ENCODE measurements around the gene RELL2. TPM values are rescaled to one million over a fixed set of nuclear protein-coding genes. Genes with fewer than 3 reads are reported as not detected.

RELL2 gene
- total RNA-seq, 1 experiment from 2014 or later: 9.8 TPM

DNA sequence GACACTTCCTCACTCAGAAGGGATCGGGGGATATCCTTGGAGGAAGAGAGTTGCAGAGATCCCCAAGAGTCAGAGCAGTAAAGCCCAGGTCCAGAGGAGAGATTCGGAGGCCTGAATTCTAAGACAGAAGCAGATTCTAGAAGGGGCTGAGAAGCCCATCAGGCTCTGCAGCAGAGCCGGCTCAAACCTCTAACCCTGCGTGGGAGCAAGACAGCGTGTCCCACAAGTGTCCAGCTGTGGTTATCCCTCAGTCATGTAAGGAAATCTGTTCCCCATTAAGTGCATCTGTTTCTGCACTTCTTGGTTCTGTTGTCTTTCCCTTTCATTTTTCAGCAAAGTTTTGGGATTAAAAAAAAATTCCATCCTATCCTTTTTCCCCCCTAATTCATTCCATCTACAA lies 13.2 kb upstream of the RELL2 start:
- H3K27me3 Mint-ChIP-seq (ENCODE audit: low read depth): no peaks in the 10 kb centered on the region
- no peak overlapping the region for H3K23ac ChIP-seq (ENCODE audit: insufficient read length, low read depth, low read length)
- peak overlapping the region in 1 of 2 experiments; percentile 54; a peak in 3 of 5 replicates for H3K4me3 Mint-ChIP-seq
- H4K5ac ChIP-seq (ENCODE audit: insufficient read length, low read depth, low read length): no peak overlapping the region
- no peak overlapping the region for H3K18ac ChIP-seq (ENCODE audit: insufficient read length, low read depth, low read length)
- no CpG with 5 or more reads among the region's 5 CpGs for WGBS (ENCODE audit: extremely low coverage, insufficient read length, low lambda C conversion rate)
- no peak overlapping the region for H2BK15ac ChIP-seq (ENCODE audit: low read depth, low read length)
- H3K36me3 Mint-ChIP-seq (ENCODE audit: insufficient read depth in 1 of 3, low read depth in 3 of 3): peaks cover 26 to 68% (median 67%) of the 10 kb centered on the region in 3 experiments; a peak in 6 of 7 replicates
- H2AK5ac ChIP-seq (ENCODE audit: insufficient read length, low read length): no peak overlapping the region
- TF ChIP-seq, protein P1, sequence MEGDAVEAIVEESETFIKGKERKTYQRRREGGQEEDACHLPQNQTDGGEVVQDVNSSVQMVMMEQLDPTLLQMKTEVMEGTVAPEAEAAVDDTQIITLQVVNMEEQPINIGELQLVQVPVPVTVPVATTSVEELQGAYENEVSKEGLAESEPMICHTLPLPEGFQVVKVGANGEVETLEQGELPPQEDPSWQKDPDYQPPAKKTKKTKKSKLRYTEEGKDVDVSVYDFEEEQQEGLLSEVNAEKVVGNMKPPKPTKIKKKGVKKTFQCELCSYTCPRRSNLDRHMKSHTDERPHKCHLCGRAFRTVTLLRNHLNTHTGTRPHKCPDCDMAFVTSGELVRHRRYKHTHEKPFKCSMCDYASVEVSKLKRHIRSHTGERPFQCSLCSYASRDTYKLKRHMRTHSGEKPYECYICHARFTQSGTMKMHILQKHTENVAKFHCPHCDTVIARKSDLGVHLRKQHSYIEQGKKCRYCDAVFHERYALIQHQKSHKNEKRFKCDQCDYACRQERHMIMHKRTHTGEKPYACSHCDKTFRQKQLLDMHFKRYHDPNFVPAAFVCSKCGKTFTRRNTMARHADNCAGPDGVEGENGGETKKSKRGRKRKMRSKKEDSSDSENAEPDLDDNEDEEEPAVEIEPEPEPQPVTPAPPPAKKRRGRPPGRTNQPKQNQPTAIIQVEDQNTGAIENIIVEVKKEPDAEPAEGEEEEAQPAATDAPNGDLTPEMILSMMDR (conservative IDR thresholded peaks at IDR 0.05): no peak
- no peak overlapping the region for H4K8ac ChIP-seq (replicated peaks; ENCODE audit: insufficient read length, low read depth, low read length)
- H3K79me2 ChIP-seq (ENCODE audit: insufficient read depth, low read length): no peaks in the 10 kb centered on the region
- no peak overlapping the region for H2BK20ac ChIP-seq (ENCODE audit: low read depth, low read length, poor library complexity, severe bottlenecking)
- H3K27ac ChIP-seq (ENCODE audit: insufficient read length, low read depth, low read length): no peak overlapping the region
- no peak overlapping the region for H3K4ac ChIP-seq (ENCODE audit: low read depth, low read length)
- no peaks in the 10 kb centered on the region for H3K9me3 ChIP-seq (ENCODE audit: control insufficient read depth, low read depth, low read length)
- no peak overlapping the region for H2BK5ac ChIP-seq (ENCODE audit: insufficient read length, low read length)
- no peak overlapping the region for H3K9ac ChIP-seq (ENCODE audit: extremely low read depth, insufficient read length, low read length)
- peaks cover 11 to 13% of the 10 kb centered on the region in 2 experiments for H3K4me1 Mint-ChIP-seq
- DNase-seq: no peak
- H4K20me1 ChIP-seq (ENCODE audit: control insufficient read depth, insufficient read depth, insufficient read length): no peaks in the 10 kb centered on the region
- H3K9me3 Mint-ChIP-seq: no peaks in the 10 kb centered on the region
- H3K4me1 ChIP-seq (ENCODE audit: insufficient read depth, low read length): no peaks in the 10 kb centered on the region
- no peak overlapping the region for H2BK12ac ChIP-seq (ENCODE audit: insufficient read length, low read depth, low read length)
- H2AFZ ChIP-seq (ENCODE audit: low read length): no peak overlapping the region
- no peak overlapping the region for H4K91ac ChIP-seq (ENCODE audit: insufficient read length, low read depth, low read length)
- H3K79me1 ChIP-seq (ENCODE audit: insufficient read depth, low read depth, low read length, poor library complexity, severe bottlenecking): no peaks in the 10 kb centered on the region
- no peaks in the 10 kb centered on the region for H3K23me2 ChIP-seq (ENCODE audit: insufficient read length, low read depth, low read length, poor library complexity, severe bottlenecking)
- no peak overlapping the region for H3K4me2 ChIP-seq (ENCODE audit: insufficient read depth, insufficient read length, low read length)
- H3T11ph ChIP-seq (ENCODE audit: low read length): no peak overlapping the region
- H3K14ac ChIP-seq (ENCODE audit: insufficient read depth, low read length): no peak overlapping the region
- H3K27ac Mint-ChIP-seq: peak overlapping the region; percentile 13 to 68 (median 39); a peak in 3 of 7 replicates
- no peak overlapping the region for H2BK120ac ChIP-seq (ENCODE audit: low read depth, low read length, poor library complexity, severe bottlenecking)
- H3K56ac ChIP-seq (ENCODE audit: insufficient read length, low read depth, low read length): no peak overlapping the region
- no peaks in the 10 kb centered on the region for H3K27me3 ChIP-seq (ENCODE audit: insufficient read depth, low read length)
